Gastrocnemius medialis (tissue), 4 donors: ENCODE results near the gene GPR82. TPM values are rescaled to one million over a fixed set of nuclear protein-coding genes. Genes with fewer than 3 reads are reported as not detected.
"Not testable (repeated sequence)": the region's sequence is repeated elsewhere in the genome, so short reads cannot be mapped to it uniquely, and the experiment has no call there.

Source experiments
- ATAC-seq, 2 donors: fragments of 150-250 bp; one replicate each; pipeline ENCODE4 v1.9.1; 2016
- DNase-seq, 2 donors: peaks; one replicate each; pipeline ENCODE4 v3.0.0-alpha.2; 2019
- H3K27ac ChIP-seq, 4 donors: fragments of 200-600 bp; sonication (generic); 1 replicate in 1 of 4; 2 replicates in 3 of 4; pipeline ENCODE4 v1.5.1; 2016 to 2018; ENCODE audit warnings: mild to moderate bottlenecking in 2 of 4, moderate library complexity in 1 of 4
- H3K27me3 ChIP-seq, 3 donors: fragments of 200-600 bp; sonication (generic) in 2 of 3; 1 replicate in 1 of 3; 2 replicates in 2 of 3; pipeline versions ENCODE4 v1.5.1 to v1.6.0; 2016 to 2019; ENCODE audit warnings: mild to moderate bottlenecking in 1 of 3, moderate library complexity in 1 of 3
- H3K36me3 ChIP-seq, 2 donors: fragments of 200-600 bp; sonication (generic) in 1 of 2; one replicate each; pipeline ENCODE4 v1.5.1; 2017 to 2018
- H3K4me1 ChIP-seq, 2 donors: fragments of 200-600 bp; sonication (generic) in 1 of 2; one replicate each; pipeline ENCODE4 v1.5.1; 2016 to 2017; ENCODE audit warnings: mild to moderate bottlenecking in 2 of 2
- H3K4me3 ChIP-seq, 4 donors: fragments of 200-600 bp; sonication (generic) in 3 of 4; 1 replicate in 1 of 4; 2 replicates in 3 of 4; pipeline ENCODE4 v1.5.1; 2016 to 2019; ENCODE audit warnings: mild to moderate bottlenecking in 2 of 4
- H3K9me3 ChIP-seq, 3 donors: fragments of 200-600 bp; sonication (generic) in 2 of 3; 1 replicate in 1 of 3; 2 replicates in 2 of 3; pipeline ENCODE4 v1.5.1; 2016 to 2019
- POLR2A ChIP-seq, 2 donors: fragments of 450-650 bp; IDR thresholded peaks; one replicate each; pipeline ENCODE4 v1.6.1; 2017; ENCODE audit warnings: antibody characterized with exemption in 2 of 2, mild to moderate bottlenecking in 2 of 2, moderate library complexity in 2 of 2
- in situ Hi-C, 4 donors: fragments of 200-750 bp; cut with MboI; loops; one replicate each; pipeline versions ENCODE4 v1.15.0 to v1.8.0; 2017; ENCODE audit warnings: low sequenced_read_pairs in 4 of 4
- intact Hi-C: fragments of 100-400 bp; cut with DNase I; formaldehyde crosslinking; loops from one replicate; pipeline ENCODE4 v1.15.1; 2023; ENCODE audit warnings: low total_unique reads
- total RNA-seq, 4 donors: library from RNA; depleted of rRNA; stranded (reverse); fragments of >200 nt; gene quantifications; one replicate each; pipeline versions ENCODE4 v1.1.0 to v1.2.3, GENCODE V29; 2016
- TF ChIP-seq, protein P1 (sequence below), 5 experiments: fragments of 450-650 bp in 3 of 5; fragments of 200-600 bp in 2 of 5; sonication (generic) in 2 of 5; IDR thresholded peaks in 4 of 5; conservative IDR thresholded peaks in 1 of 5; 1 replicate in 4 of 5; 2 replicates in 1 of 5; pipeline ENCODE4 v1.5.1; 2016 to 2019; ENCODE audit warnings: antibody characterized with exemption in 5 of 5, mild to moderate bottlenecking in 3 of 5, moderate library complexity in 3 of 5

GPR82 gene, protein sequence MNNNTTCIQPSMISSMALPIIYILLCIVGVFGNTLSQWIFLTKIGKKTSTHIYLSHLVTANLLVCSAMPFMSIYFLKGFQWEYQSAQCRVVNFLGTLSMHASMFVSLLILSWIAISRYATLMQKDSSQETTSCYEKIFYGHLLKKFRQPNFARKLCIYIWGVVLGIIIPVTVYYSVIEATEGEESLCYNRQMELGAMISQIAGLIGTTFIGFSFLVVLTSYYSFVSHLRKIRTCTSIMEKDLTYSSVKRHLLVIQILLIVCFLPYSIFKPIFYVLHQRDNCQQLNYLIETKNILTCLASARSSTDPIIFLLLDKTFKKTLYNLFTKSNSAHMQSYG
- not detected for total RNA-seq

DNA sequence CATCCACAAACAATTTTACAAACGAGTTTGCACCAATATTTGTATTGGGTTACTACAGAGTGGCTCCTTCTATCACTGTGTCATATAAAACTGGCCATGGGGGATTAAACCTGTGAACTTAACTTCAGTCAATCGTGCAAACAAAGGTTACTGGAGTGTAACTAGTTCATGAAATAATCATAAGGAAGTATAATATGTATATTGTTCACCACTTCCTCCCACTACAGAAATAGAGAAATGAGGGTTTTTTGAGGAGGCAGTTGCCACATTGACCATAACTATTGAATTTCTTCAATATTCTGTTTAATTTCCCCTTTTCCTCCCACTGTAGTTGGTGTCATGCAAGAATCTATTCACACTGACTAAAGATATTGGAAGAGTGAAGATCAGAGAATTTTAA is at the start of gene GPR82:
Gene GPR82, plus strand, starts transcription at position 356 of the 400 bp plus-strand sequence. CDS start 2,846 bp downstream, outside the sequence.
- intact Hi-C loops = no loop called here
- in situ Hi-C loops = no loop called here
- Histone ChIP-seq H3K4me3 (no peak within 1 kb of the TSS), H3K9me3 (no peaks in the 10 kb centered on the region), H3K4me1 (no peaks in the 10 kb centered on the region), H3K27ac (no peak within 1 kb of the TSS), H3K27me3 (no peaks in the 10 kb centered on the region), H3K36me3 (no peaks in the 10 kb centered on the region)
- ATAC-seq = no peak
- TF ChIP-seq POLR2A (IDR thresholded peaks at IDR 0.05) = no peak
- TF ChIP-seq, protein P1, sequence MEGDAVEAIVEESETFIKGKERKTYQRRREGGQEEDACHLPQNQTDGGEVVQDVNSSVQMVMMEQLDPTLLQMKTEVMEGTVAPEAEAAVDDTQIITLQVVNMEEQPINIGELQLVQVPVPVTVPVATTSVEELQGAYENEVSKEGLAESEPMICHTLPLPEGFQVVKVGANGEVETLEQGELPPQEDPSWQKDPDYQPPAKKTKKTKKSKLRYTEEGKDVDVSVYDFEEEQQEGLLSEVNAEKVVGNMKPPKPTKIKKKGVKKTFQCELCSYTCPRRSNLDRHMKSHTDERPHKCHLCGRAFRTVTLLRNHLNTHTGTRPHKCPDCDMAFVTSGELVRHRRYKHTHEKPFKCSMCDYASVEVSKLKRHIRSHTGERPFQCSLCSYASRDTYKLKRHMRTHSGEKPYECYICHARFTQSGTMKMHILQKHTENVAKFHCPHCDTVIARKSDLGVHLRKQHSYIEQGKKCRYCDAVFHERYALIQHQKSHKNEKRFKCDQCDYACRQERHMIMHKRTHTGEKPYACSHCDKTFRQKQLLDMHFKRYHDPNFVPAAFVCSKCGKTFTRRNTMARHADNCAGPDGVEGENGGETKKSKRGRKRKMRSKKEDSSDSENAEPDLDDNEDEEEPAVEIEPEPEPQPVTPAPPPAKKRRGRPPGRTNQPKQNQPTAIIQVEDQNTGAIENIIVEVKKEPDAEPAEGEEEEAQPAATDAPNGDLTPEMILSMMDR (IDR thresholded peaks at IDR 0.05 in 4 of 5, conservative IDR thresholded peaks at IDR 0.05 in 1 of 5) = no peak
- no peak for DNase-seq

DNA sequence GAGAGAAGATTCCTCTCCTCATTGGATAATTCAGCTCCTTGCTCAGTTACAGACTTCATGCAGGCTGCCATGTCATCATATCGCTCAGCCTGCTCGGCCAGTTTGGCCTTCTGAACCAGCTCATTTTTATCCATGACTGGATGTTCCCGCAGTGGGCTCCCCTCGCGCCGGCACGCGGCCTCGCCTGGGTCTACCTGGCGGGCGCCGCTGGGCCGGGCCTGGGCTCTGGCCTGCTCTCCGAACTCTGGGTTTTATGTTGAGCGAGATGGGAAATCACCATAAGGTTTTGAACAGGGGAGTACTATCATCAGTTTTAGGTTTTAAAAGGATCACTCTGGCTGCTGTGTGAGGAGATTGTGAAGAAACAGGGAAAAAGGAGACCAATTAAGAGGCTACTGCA is 47.6 kb upstream of the GPR82 start:
- H3K4me1 ChIP-seq, H3K27me3 ChIP-seq, H3K9me3 ChIP-seq, H3K27ac ChIP-seq, H3K36me3 ChIP-seq, ATAC-seq, H3K4me3 ChIP-seq, in situ Hi-C loops, DNase-seq, intact Hi-C loops: not testable (repeated sequence)

DNA sequence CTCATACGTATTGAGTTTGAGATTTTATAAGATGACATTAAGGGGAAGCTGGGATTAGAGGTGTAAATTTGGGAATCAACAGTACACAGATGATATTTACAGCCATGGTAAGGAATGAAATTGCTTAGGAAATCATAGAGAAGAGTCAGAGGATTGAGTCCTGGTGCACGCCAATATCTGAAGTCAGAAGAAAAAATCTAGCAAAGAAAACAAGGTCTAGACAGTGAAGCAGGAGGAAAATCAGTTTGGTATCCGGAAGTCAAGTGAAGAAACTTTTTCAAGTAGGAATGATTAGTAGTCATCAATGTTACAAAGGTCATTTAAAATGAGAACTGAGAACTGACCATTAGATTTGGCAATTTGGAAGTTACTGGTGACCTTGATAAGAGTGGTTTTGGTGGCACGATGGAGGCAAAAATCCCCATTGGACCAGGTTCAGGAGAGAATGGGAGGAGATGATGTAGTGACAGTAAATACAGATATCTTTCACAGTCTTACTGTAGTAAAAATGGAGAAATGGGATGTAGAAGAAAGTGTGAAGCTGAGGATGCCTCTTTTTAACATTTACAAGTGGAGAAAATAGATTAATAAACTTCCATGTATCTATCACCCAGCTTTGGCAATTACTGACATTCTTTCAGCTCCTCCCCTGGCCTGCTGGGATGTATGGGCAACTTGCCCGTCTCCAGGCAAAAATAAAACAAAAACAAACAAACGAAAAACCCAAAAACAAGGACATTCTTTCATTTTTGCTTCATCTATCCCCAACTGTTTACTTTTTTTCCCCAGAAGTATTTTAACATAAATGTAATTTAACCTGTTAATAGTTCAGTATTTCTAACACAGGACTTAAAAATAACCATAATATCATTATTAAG is 46.6 kb upstream of the GPR82 start:
- Histone ChIP-seq H3K9me3 (no peaks in the 10 kb centered on the region), H3K36me3 (no peaks in the 10 kb centered on the region), H3K27ac (no peak overlapping the region), H3K4me1 (no peaks in the 10 kb centered on the region), H3K4me3 (no peak overlapping the region), H3K27me3 (no peaks in the 10 kb centered on the region)
- no peak for TF ChIP-seq POLR2A (IDR thresholded peaks at IDR 0.05)
- TF ChIP-seq, protein P1 (IDR thresholded peaks at IDR 0.05 in 4 of 5, conservative IDR thresholded peaks at IDR 0.05 in 1 of 5) = no peak
- no peak for ATAC-seq
- DNase-seq = no peak
- intact Hi-C loops = no loop called here
- in situ Hi-C loops = no loop called here

DNA sequence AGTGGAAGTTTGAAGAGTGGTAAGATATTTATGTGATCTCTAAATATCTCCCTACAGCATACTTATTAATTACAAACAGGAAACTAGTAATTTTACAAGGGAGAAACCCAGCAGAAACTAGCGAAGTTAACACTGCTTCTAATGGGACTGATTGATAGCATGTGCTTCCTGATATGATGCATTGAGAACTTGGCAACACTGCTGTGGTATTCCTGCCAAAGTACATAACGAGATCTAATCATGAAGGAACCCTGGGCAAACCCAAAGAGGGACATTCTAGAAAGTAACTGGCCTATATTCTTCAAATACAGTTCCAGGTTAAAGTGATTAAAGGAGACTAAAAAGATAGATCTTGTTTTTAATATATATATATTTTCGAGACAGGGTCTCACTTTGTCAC is 39.8 kb upstream of the GPR82 start:
- Histone ChIP-seq H3K36me3 (no peaks in the 10 kb centered on the region), H3K27me3 (no peaks in the 10 kb centered on the region), H3K4me1 (no peaks in the 10 kb centered on the region), H3K9me3 (no peaks in the 10 kb centered on the region), H3K4me3 (no peak overlapping the region), H3K27ac (no peak overlapping the region)
- TF ChIP-seq POLR2A (IDR thresholded peaks at IDR 0.05) = no peak
- TF ChIP-seq, protein P1 (IDR thresholded peaks at IDR 0.05 in 4 of 5, conservative IDR thresholded peaks at IDR 0.05 in 1 of 5) = no peak
- intact Hi-C loops (no loop called here), in situ Hi-C loops (no loop called here)
- no peak for ATAC-seq
- no peak for DNase-seq

DNA sequence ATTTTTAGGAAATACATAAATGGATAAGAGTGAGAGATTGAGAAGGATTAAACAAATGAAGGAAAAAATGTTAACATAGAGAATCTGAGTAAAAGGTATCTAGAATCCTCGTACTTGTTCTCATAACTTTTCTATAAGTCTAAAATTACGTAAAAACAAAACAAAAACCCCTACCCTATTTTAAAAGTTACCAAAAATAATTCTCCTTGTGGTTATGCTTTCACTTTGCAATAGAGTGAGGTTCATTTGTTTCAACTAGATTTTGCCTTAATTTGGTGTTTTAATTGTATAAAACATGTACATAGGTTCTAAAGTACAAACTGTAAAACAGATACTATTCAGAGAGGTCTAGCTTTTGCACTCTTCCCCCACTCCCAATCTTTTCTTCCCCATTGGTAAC is 39.0 kb upstream of the GPR82 start:
- Histone ChIP-seq H3K27ac (no peak overlapping the region), H3K27me3 (no peaks in the 10 kb centered on the region), H3K4me3 (no peak overlapping the region), H3K4me1 (no peaks in the 10 kb centered on the region), H3K36me3 (no peaks in the 10 kb centered on the region), H3K9me3 (no peaks in the 10 kb centered on the region)
- DNase-seq = no peak
- intact Hi-C loops = no loop called here
- ATAC-seq = no peak
- TF ChIP-seq POLR2A (IDR thresholded peaks at IDR 0.05) = no peak
- TF ChIP-seq, protein P1 (IDR thresholded peaks at IDR 0.05 in 4 of 5, conservative IDR thresholded peaks at IDR 0.05 in 1 of 5) = no peak
- in situ Hi-C loops = no loop called here
